IMR-90 (cell line): ENCODE data around the gene TDP2.

Source experiments
- CTCF ChIP-seq: conservative IDR thresholded peaks from 2 replicates; pipeline ENCODE4 v1.5.1; 2012; ENCODE audit warnings: mild to moderate bottlenecking, low read depth, low read length, improper control_type of control experiment
- POLR2A ChIP-seq: IDR thresholded peaks from 2 replicates; pipeline ENCODE4 v1.6.1; 2012; ENCODE audit warnings: mild to moderate bottlenecking, low read depth, low read length
- USF2 ChIP-seq: fragments of 150-350 bp; IDR thresholded peaks from 2 replicates; pipeline ENCODE4 v1.6.1; 2017; ENCODE audit warnings: mild to moderate bottlenecking, antibody characterized with exemption, low read length, low read depth

- TF ChIP-seq CTCF: no peak
- no peak for TF ChIP-seq POLR2A
- TF ChIP-seq USF2: no peak
Observed at GRCh38 chr6:24696097-24696496, 29.4 kb upstream of the TDP2 start.
